GM19238 (cell line): ENCODE measurements around the gene CGNL1.

Experiments used
- DNase-seq: peaks from one replicate; pipeline ENCODE4 v3.0.0; 2011; ENCODE audit warnings: low spot score; ENCODE audit not compliant: insufficient read length

CGNL1 gene

GRCh38 chr15:57348081-57348480 lies 28.2 kb upstream of the CGNL1 start:
- DNase-seq: no peak

- DNase-seq: no peak
These were observed 23.6 kb upstream of the CGNL1 start for GRCh38 chr15:57352535-57353316.

- DNase-seq: no peak
These were observed 22.9 kb upstream of the CGNL1 start for GRCh38 chr15:57353317-57353804.

GRCh38 chr15:57354436-57355123 lies 21.7 kb upstream of the CGNL1 start:
- no peak for DNase-seq

GRCh38 chr15:57355259-57355658 lies 21.0 kb upstream of the CGNL1 start:
- DNase-seq: no peak

- no peak for DNase-seq
These were observed 20.1 kb upstream of the CGNL1 start for GRCh38 chr15:57356178-57356577.

- no peak for DNase-seq
These were observed 19.7 kb upstream of the CGNL1 start for GRCh38 chr15:57356636-57357035.

GRCh38 chr15:57357799-57358198 lies 18.5 kb upstream of the CGNL1 start:
- DNase-seq: no peak

- DNase-seq: no peak
These were observed 17.7 kb upstream of the CGNL1 start for GRCh38 chr15:57358571-57358970.

- no peak for DNase-seq
These were observed 12.6 kb upstream of the CGNL1 start for GRCh38 chr15:57363661-57364060.

- no peak for DNase-seq
These were observed 11.9 kb upstream of the CGNL1 start for GRCh38 chr15:57364282-57365007.

- DNase-seq: no peak
These were observed 8.7 kb upstream of the CGNL1 start for GRCh38 chr15:57367556-57367955.

GRCh38 chr15:57370929-57371328 lies 5.4 kb upstream of the CGNL1 start:
- DNase-seq: no peak

GRCh38 chr15:57373251-57373881 lies 2.9 kb upstream of the CGNL1 start:
- no peak for DNase-seq

- DNase-seq: no peak
These were observed 2.4 kb upstream of the CGNL1 start for GRCh38 chr15:57373882-57374276.

- peak; percentile 16 for DNase-seq
These were observed 582 bp downstream of the CGNL1 start for GRCh38 chr15:57376696-57377477.

- DNase-seq: no peak
These were observed 1.2 kb downstream of the CGNL1 start for GRCh38 chr15:57377478-57377847.

- DNase-seq: no peak
These were observed 3.2 kb downstream of the CGNL1 start for GRCh38 chr15:57379487-57379886.

GRCh38 chr15:57380854-57381253 lies 4.5 kb downstream of the CGNL1 start:
- DNase-seq: no peak

GRCh38 chr15:57382215-57382614 lies 5.9 kb downstream of the CGNL1 start:
- DNase-seq: no peak

- no peak for DNase-seq
These were observed 6.7 kb downstream of the CGNL1 start for GRCh38 chr15:57382969-57383368.
